CD14-positive monocyte (primary cell): ENCODE results near the gene NKD2. TPM values are rescaled to one million over a fixed set of nuclear protein-coding genes. Genes with fewer than 3 reads are reported as not detected.

Source experiments
- DNase-seq, 3 donors: peaks; one replicate each; pipeline ENCODE4 v3.0.0-alpha.2; 2011 to 2022
- H2AFZ ChIP-seq: 2 replicates; pipeline ENCODE4 v1.6.0; 2012; ENCODE audit warnings: mild to moderate bottlenecking, low read depth, low read length, inconsistent platforms; ENCODE audit not compliant: insufficient read depth, poor library complexity, severe bottlenecking
- H3K27ac ChIP-seq, 2 donors: 1 replicate in 1 of 2; 2 replicates in 1 of 2; pipeline ENCODE4 v1.5.1; 2012 to 2013; ENCODE audit warnings: low read length in 2 of 2, control low read depth in 1 of 2, inconsistent platforms in 1 of 2, low read depth in 1 of 2, mild to moderate bottlenecking in 1 of 2
- H3K27me3 ChIP-seq, 2 donors: one replicate each; pipeline versions ENCODE4 v1.6.0 to v1.6.1; 2011 to 2013; ENCODE audit warnings: low read length in 2 of 2; ENCODE audit not compliant: control insufficient read depth in 2 of 2, insufficient read depth in 2 of 2
- H3K36me3 ChIP-seq, 2 donors: replicated peaks in 1 of 2; 1 replicate in 1 of 2; 2 replicates in 1 of 2; pipeline versions ENCODE4 v1.5.1 to v1.6.1; 2012 to 2013; ENCODE audit warnings: low read length in 2 of 2, control low read depth in 1 of 2, inconsistent platforms in 1 of 2, mild to moderate bottlenecking in 1 of 2; ENCODE audit not compliant: insufficient read depth in 2 of 2, control insufficient read depth in 1 of 2
- H3K4me1 ChIP-seq, 2 donors: 1 replicate in 1 of 2; 2 replicates in 1 of 2; pipeline versions ENCODE4 v1.5.1 to v1.6.1; 2012 to 2013; ENCODE audit warnings: low read length in 2 of 2, control low read depth in 1 of 2, inconsistent platforms in 1 of 2, mild to moderate bottlenecking in 1 of 2, moderate library complexity in 1 of 2; ENCODE audit not compliant: insufficient read depth in 2 of 2, control insufficient read depth in 1 of 2
- H3K4me2 ChIP-seq: replicated peaks from 2 replicates; pipeline ENCODE3; 2012; ENCODE audit warnings: low read length, moderate library complexity, mild to moderate bottlenecking; ENCODE audit not compliant: poor library complexity, severe bottlenecking; ENCODE audit errors: extremely low read depth
- H3K4me3 ChIP-seq, 3 experiments: fragments of 200-600 bp in 1 of 3; sonication (generic) in 1 of 3; replicated peaks in 1 of 3; 1 replicate in 2 of 3; 2 replicates in 1 of 3; pipeline ENCODE4 v1.5.1; 2011 to 2013; ENCODE audit warnings: low read length in 3 of 3, mild to moderate bottlenecking in 3 of 3, control low read depth in 2 of 3, low read depth in 2 of 3, inconsistent platforms in 1 of 3, moderate library complexity in 1 of 3
- H3K79me2 ChIP-seq: 2 replicates; pipeline ENCODE4 v1.6.0; 2012; ENCODE audit warnings: mild to moderate bottlenecking, control low read depth, inconsistent platforms, low read length, moderate library complexity; ENCODE audit not compliant: insufficient read depth
- H3K9ac ChIP-seq: 2 replicates; pipeline ENCODE4 v1.6.0; 2017; ENCODE audit warnings: low read length, mild to moderate bottlenecking; ENCODE audit not compliant: insufficient read depth, poor library complexity, severe bottlenecking
- H3K9me3 ChIP-seq, 2 donors: replicated peaks in 1 of 2; 1 replicate in 1 of 2; 2 replicates in 1 of 2; pipeline versions ENCODE4 v1.5.1 to v1.6.1; 2012 to 2013; ENCODE audit warnings: low read length in 2 of 2, control low read depth in 1 of 2; ENCODE audit not compliant: control insufficient read depth in 1 of 2, insufficient read depth in 1 of 2
- H4K20me1 ChIP-seq: 2 replicates; pipeline ENCODE4 v1.6.0; 2012; ENCODE audit warnings: mild to moderate bottlenecking, low read length, control low read depth, moderate library complexity; ENCODE audit not compliant: insufficient read depth
- H3K27ac Mint-ChIP-seq, 7 donors: one replicate each; pipeline ENCODE4 v1.8.0; 2020; ENCODE audit warnings: mild to moderate bottlenecking in 7 of 7, mixed read lengths in 7 of 7, moderate library complexity in 6 of 7, inconsistent platforms in 2 of 7
- H3K27me3 Mint-ChIP-seq, 3 donors: one replicate each; pipeline ENCODE4 v1.8.0; 2021 to 2022; ENCODE audit warnings: low read depth in 3 of 3, mild to moderate bottlenecking in 3 of 3, mixed read lengths in 3 of 3, moderate library complexity in 3 of 3, inconsistent platforms in 1 of 3
- H3K36me3 Mint-ChIP-seq, 2 donors: one replicate each; pipeline ENCODE4 v1.8.0; 2020; ENCODE audit warnings: mixed read lengths in 2 of 2, inconsistent platforms in 1 of 2, mild to moderate bottlenecking in 1 of 2
- H3K4me1 Mint-ChIP-seq: one replicate; pipeline ENCODE4 v1.8.0; 2020; ENCODE audit warnings: mild to moderate bottlenecking, mixed read lengths
- H3K4me3 Mint-ChIP-seq, 2 donors: one replicate each; pipeline ENCODE4 v1.8.0; 2020; ENCODE audit warnings: mild to moderate bottlenecking in 2 of 2, mixed read lengths in 2 of 2, moderate library complexity in 1 of 2
- H3K9me3 Mint-ChIP-seq, 7 donors: one replicate each; pipeline ENCODE4 v1.8.0; 2020 to 2022; ENCODE audit warnings: mixed read lengths in 7 of 7, mild to moderate bottlenecking in 6 of 7, moderate library complexity in 6 of 7, inconsistent platforms in 2 of 7
- CTCF ChIP-seq: fragments of 200-600 bp; IDR thresholded peaks from one replicate; pipeline ENCODE4 v1.8.0; 2022; ENCODE audit warnings: antibody characterized with exemption, mild to moderate bottlenecking
- WGBS: methylation state at CpG from one replicate; pipeline ENCODE4 v1.1.5; 2013; ENCODE audit warnings: missing lambda C conversion rate; ENCODE audit not compliant: insufficient coverage; 5-methylcytosine and 5-hydroxymethylcytosine counted together
- intact Hi-C, 2 donors: fragments of 100-400 bp; cut with micrococcal nuclease; formaldehyde crosslinking; loops; one replicate each; pipeline versions ENCODE4 v1.15.0 to v1.15.1; 2023
- polyA plus RNA-seq, 3 donors: library from polyadenylated mRNA; depleted of rRNA in 1 of 3; unstranded in 2 of 3; stranded (reverse) in 1 of 3; fragments of 300-500 nt in 2 of 3; fragments of >200 nt in 1 of 3; fragmentation: Illumina TruSeq in 2 of 3; gene quantifications; 1 replicate in 2 of 3; 2 replicates in 1 of 3; pipeline ENCODE4 v1.2.3, GENCODE V29; 2012 to 2021

NKD2 gene
- polyA plus RNA-seq, 3 donors, result not detected

- H3K4me1 Mint-ChIP-seq, result no peaks in the 10 kb centered on the region
- WGBS, result 93% methylated on average over 17 of the region's 29 CpGs
Observed at GRCh38 chr5:976849-977751, 31.5 kb upstream of the NKD2 start.

GRCh38 chr5:978054-978453, 30.5 kb upstream of the NKD2 start:
- H3K9me3 Mint-ChIP-seq, result peaks cover 0 to 1% (median 0%) of the 10 kb centered on the region in 7 donors
- no peak for DNase-seq
- Histone ChIP-seq H3K4me3 (no peak overlapping the region), H3K9ac (no peak overlapping the region), H3K27ac (no peak overlapping the region), H3K4me1 (no peaks in the 10 kb centered on the region), H3K9me3 (no peaks in the 10 kb centered on the region), H4K20me1 (no peaks in the 10 kb centered on the region), H3K79me2 (no peaks in the 10 kb centered on the region), H3K36me3 (no peaks in the 10 kb centered on the region), H2AFZ (no peak overlapping the region), H3K4me2 (no peak overlapping the region), H3K27me3 (no peaks in the 10 kb centered on the region)
- no peak overlapping the region for H3K4me3 Mint-ChIP-seq
- WGBS, result 96% methylated on average over 15 of the region's 16 CpGs
- H3K36me3 Mint-ChIP-seq, result no peaks in the 10 kb centered on the region
- no peaks in the 10 kb centered on the region for H3K4me1 Mint-ChIP-seq
- H3K27ac Mint-ChIP-seq, result no peak overlapping the region
- H3K27me3 Mint-ChIP-seq, result peaks cover 2 to 7% (median 6%) of the 10 kb centered on the region in 3 donors
- intact Hi-C loops, result no loop called here
- TF ChIP-seq CTCF, result no peak

More at GRCh38 chr5:976849-977751, 31.5 kb upstream of the NKD2 start:
- no peak for TF ChIP-seq CTCF
- Histone ChIP-seq H2AFZ (no peak overlapping the region), H3K9ac (no peak overlapping the region), H3K9me3 (no peaks in the 10 kb centered on the region), H3K27ac (no peak overlapping the region), H3K4me1 (no peaks in the 10 kb centered on the region), H3K4me2 (no peak overlapping the region), H4K20me1 (no peaks in the 10 kb centered on the region), H3K27me3 (no peaks in the 10 kb centered on the region), H3K79me2 (no peaks in the 10 kb centered on the region), H3K36me3 (no peaks in the 10 kb centered on the region), H3K4me3 (no peak overlapping the region)
- intact Hi-C loops, result no loop called here
- Mint-ChIP-seq H3K27me3 (peaks cover 6 to 7% (median 7%) of the 10 kb centered on the region in 3 donors), H3K27ac (peak overlapping the region in 1 of 7 donors; percentile 31), H3K36me3 (no peaks in the 10 kb centered on the region), H3K9me3 (peaks cover 0 to 4% (median 0%) of the 10 kb centered on the region in 7 donors), H3K4me3 (no peak overlapping the region)
- no peak for DNase-seq
